Psoas muscle (tissue), 8 donors: ENCODE results near the gene ABHD1. TPM values are rescaled to one million over a fixed set of nuclear protein-coding genes. Genes with fewer than 3 reads are reported as not detected.
"Not testable (repeated sequence)": the region's sequence is repeated elsewhere in the genome, so short reads cannot be mapped to it uniquely, and the experiment has no call there.

Source experiments
- ATAC-seq, 4 donors: fragments of 200-7000 bp; cut with Tn5 transposase; one replicate each; pipeline ENCODE4 v1.9.1; 2020; ENCODE audit warnings: moderate library complexity in 3 of 4, mild to moderate bottlenecking in 2 of 4
- DNase-seq, 2 donors: peaks; one replicate each; pipeline ENCODE4 v3.0.0-alpha.2; 2020
- H3K27ac ChIP-seq: fragments of 200-600 bp; one replicate; pipeline ENCODE4 v1.8.0; 2022
- H3K27me3 ChIP-seq, 3 donors: fragments of 200-600 bp in 1 of 3; one replicate each; pipeline versions ENCODE4 v1.6.1 to v1.8.0; 2013 to 2022; ENCODE audit warnings: low read length in 2 of 3, mild to moderate bottlenecking in 2 of 3, moderate library complexity in 1 of 3; ENCODE audit not compliant: insufficient read depth in 3 of 3
- H3K36me3 ChIP-seq, 2 donors: fragments of 200-600 bp in 1 of 2; one replicate each; pipeline versions ENCODE4 v1.6.1 to v1.8.0; 2013 to 2022; ENCODE audit warnings: low read depth in 1 of 2, mild to moderate bottlenecking in 1 of 2, moderate library complexity in 1 of 2; ENCODE audit not compliant: insufficient read depth in 1 of 2
- H3K4me1 ChIP-seq: fragments of 200-600 bp; one replicate; pipeline ENCODE4 v1.8.0; 2022
- H3K4me3 ChIP-seq: fragments of 200-600 bp; one replicate; pipeline ENCODE4 v1.8.0; 2022; ENCODE audit warnings: mild to moderate bottlenecking
- H3K9me3 ChIP-seq: fragments of 200-600 bp; one replicate; pipeline ENCODE4 v1.8.0; 2022
- WGBS, 3 donors: extraction: QIAGEN DNeasy Blood & Tissue Kit; methylation state at CpG; one replicate each; pipeline versions ENCODE4 v1.1.6 to v1.1.7; 2013; 5-methylcytosine and 5-hydroxymethylcytosine counted together
- intact Hi-C, 2 donors: fragments of 100-400 bp; cut with DNase I; formaldehyde crosslinking; loops; one replicate each; pipeline versions ENCODE4 v1.11.0 to v1.14.2; 2022
- polyA plus RNA-seq, 3 donors: library from polyadenylated mRNA; stranded (reverse); fragments of 200-250 nt; gene quantifications; one replicate each; pipeline ENCODE4 v1.2.3, GENCODE V29; 2013
- total RNA-seq, 4 donors: library from RNA; stranded (reverse); fragmentation: NEBNext Ultra II Directional in 2 of 4; extraction: Animal tissue kit (Norgen Biotek cat#: 25700) in 2 of 4; gene quantifications; one replicate each; pipeline versions ENCODE4 v1.2.1 to v1.2.4, GENCODE V29; 2021 to 2023
- TF ChIP-seq, protein P1 (sequence below): fragments of 200-600 bp; IDR thresholded peaks from one replicate; pipeline ENCODE4 v1.8.0; 2022; ENCODE audit warnings: antibody characterized with exemption
- donor health status: healthy with polysubstance abuse.
- donor health status: DM: no; HTN: no; CAD: no; lungs with moderate emphysema.
- donor health status: Bipolar disorder and iron deficiency.
- donor health status: healthy.
- donor health status: DM: yes; HTN: yes; CAD: no.
- donor health status: DM: no; HTN: no; CAD: no.
- donor health status: DM: no; HTN: no; CAD: no.
- donor health status: DM: yes; HTN: yes; CAD: no.

ABHD1 gene
- total and polyA plus RNA-seq, 7 donors, result 1.4 to 4.5 (median 3.8) TPM

DNA sequence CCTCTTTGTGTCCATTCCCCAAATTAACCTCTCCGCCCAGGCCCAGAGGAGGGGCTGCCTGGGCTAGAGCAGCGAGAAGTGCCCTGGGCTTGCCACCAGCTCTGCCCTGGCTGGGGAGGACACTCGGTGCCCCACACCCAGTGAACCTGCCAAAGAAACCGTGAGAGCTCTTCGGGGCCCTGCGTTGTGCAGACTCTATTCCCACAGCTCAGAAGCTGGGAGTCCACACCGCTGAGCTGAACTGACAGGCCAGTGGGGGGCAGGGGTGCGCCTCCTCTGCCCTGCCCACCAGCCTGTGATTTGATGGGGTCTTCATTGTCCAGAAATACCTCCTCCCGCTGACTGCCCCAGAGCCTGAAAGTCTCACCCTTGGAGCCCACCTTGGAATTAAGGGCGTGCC is 23.6 kb upstream of the ABHD1 start:
- ATAC-seq, result no peak
- TF ChIP-seq, protein P1, sequence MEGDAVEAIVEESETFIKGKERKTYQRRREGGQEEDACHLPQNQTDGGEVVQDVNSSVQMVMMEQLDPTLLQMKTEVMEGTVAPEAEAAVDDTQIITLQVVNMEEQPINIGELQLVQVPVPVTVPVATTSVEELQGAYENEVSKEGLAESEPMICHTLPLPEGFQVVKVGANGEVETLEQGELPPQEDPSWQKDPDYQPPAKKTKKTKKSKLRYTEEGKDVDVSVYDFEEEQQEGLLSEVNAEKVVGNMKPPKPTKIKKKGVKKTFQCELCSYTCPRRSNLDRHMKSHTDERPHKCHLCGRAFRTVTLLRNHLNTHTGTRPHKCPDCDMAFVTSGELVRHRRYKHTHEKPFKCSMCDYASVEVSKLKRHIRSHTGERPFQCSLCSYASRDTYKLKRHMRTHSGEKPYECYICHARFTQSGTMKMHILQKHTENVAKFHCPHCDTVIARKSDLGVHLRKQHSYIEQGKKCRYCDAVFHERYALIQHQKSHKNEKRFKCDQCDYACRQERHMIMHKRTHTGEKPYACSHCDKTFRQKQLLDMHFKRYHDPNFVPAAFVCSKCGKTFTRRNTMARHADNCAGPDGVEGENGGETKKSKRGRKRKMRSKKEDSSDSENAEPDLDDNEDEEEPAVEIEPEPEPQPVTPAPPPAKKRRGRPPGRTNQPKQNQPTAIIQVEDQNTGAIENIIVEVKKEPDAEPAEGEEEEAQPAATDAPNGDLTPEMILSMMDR, result no peak
- Histone ChIP-seq H3K36me3 (no peaks in the 10 kb centered on the region), H3K4me1 (peaks cover 14% of the 10 kb centered on the region), H3K27ac (no peak overlapping the region), H3K27me3 (no peaks in the 10 kb centered on the region), H3K4me3 (no peak overlapping the region), H3K9me3 (no peaks in the 10 kb centered on the region)
- WGBS, 3 donors, result 82 to 84% (median 82%) methylated on average over 10 of the region's 10 CpGs
- intact Hi-C loops, result no loop called here
- DNase-seq, result peak in 1 of 2 donors; percentile 46

DNA sequence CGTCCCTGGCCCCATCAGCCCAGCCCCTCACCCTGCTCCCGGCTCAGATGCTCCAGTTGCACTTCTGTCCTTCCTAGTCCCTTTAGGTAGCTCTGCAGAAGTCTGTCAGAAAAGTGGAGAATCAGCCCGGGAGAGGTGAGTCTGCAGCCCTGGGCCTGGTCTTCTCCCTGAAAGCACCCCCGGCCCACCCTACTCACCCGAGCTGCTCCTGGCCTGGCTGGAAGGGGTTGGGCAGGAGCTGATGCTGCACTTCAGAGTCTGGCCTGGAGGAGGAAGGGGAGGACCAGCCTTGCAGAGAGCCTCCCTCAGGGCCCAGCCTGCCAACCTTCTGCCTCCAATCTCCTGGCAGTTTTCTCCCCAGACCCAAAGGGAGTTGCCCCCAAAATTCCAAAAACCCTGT is 21.3 kb upstream of the ABHD1 start:
- H3K36me3 ChIP-seq, result no peaks in the 10 kb centered on the region
- 71 to 84% (median 77%) methylated on average over 5 of the region's 5 CpGs for WGBS, 3 donors
- H3K27ac ChIP-seq, result no peak overlapping the region
- ATAC-seq, result no peak
- no peaks in the 10 kb centered on the region for H3K9me3 ChIP-seq
- intact Hi-C loops, result no loop called here
- no peak overlapping the region for H3K4me3 ChIP-seq
- no peaks in the 10 kb centered on the region for H3K4me1 ChIP-seq
- TF ChIP-seq, protein P1, result no peak
- DNase-seq, result peak in 1 of 2 donors; percentile 6
- H3K27me3 ChIP-seq, result no peaks in the 10 kb centered on the region

DNA sequence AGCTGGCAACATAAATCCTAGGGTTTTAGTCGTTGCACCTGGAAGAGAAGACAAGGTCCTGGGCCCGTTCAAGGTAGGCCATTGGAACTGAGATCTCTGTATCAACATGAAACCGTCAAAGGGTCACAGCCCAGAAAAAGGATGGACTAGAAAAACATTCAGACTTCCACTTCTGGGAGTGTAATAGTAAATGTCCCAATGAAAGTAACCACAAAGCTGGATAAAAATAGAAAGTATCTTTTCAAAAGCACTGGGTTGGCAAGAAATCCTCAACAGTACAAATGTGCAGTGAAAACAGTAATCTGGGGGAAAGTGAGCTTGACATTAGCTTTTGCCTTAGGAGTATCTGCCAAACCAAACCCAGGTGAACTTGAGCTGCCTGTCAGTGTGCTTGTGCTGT is 17.6 kb upstream of the ABHD1 start:
- DNase-seq (no peak), ATAC-seq (no peak)
- no peak overlapping the region for H3K4me3 ChIP-seq
- H3K27ac ChIP-seq, result no peak overlapping the region
- TF ChIP-seq, protein P1, result no peak
- H3K27me3 ChIP-seq, result no peaks in the 10 kb centered on the region
- H3K9me3 ChIP-seq, result no peaks in the 10 kb centered on the region
- H3K4me1 ChIP-seq, result no peaks in the 10 kb centered on the region
- no peaks in the 10 kb centered on the region for H3K36me3 ChIP-seq
- WGBS, 3 donors, result 66 to 77% (median 74%) methylated on average over 3 of the region's 3 CpGs
- intact Hi-C loops, result no loop called here

DNA sequence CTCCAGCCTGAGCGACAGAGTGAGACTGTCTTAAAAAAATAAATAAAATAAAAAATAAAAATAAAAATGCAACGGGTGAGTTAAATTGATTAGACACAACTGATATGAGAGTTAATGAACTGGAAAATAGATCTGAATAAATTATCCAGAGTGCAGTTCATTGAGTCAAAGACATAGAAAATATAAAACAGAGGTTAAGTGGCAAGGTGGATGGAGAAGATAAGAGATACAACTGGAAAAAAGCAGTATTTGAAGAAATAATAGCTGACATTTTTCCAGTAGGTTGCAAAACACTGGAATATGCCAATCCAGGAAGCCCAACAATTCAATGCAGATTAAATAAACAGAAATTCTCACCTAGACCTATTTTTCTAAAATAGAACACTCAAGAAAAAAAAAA is 15.4 kb upstream of the ABHD1 start:
- TF ChIP-seq, protein P1, result no peak
- WGBS, 3 donors, result 64 to 81% (median 70%) methylated on average over 2 of the region's 2 CpGs
- ATAC-seq, result no peak
- Histone ChIP-seq H3K27ac (no peak overlapping the region), H3K27me3 (no peaks in the 10 kb centered on the region), H3K36me3 (no peaks in the 10 kb centered on the region), H3K4me3 (no peak overlapping the region), H3K4me1 (no peaks in the 10 kb centered on the region), H3K9me3 (no peaks in the 10 kb centered on the region)
- intact Hi-C loops, result no loop called here
- DNase-seq, result no peak

DNA sequence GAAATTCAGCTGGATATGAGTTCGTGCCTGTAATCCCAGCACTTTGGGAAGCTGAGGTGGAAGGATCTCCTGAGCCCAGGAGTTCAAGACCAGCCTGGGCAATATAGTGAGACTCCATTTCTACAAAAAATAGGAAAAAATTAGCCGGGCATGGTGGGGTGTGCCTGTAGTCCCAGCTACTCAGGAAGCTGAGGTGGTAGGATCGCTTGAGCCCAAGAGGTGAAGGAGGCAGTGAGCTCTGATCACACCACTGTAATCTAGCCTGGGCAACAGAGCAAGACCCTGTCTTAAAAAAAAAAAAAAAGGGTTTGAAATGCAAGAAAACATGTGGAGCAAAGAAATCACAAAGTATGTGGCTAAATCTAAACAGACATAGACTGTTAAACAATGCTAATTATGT is 14.5 kb upstream of the ABHD1 start:
- no peaks in the 10 kb centered on the region for H3K4me1 ChIP-seq
- intact Hi-C loops, result no loop called here
- 82 to 88% (median 87%) methylated on average over 3 of the region's 3 CpGs for WGBS, 3 donors
- no peaks in the 10 kb centered on the region for H3K36me3 ChIP-seq
- H3K27ac ChIP-seq, result no peak overlapping the region
- DNase-seq (no peak), ATAC-seq (no peak)
- H3K27me3 ChIP-seq, result no peaks in the 10 kb centered on the region
- TF ChIP-seq, protein P1, result no peak
- no peak overlapping the region for H3K4me3 ChIP-seq
- H3K9me3 ChIP-seq, result no peaks in the 10 kb centered on the region

DNA sequence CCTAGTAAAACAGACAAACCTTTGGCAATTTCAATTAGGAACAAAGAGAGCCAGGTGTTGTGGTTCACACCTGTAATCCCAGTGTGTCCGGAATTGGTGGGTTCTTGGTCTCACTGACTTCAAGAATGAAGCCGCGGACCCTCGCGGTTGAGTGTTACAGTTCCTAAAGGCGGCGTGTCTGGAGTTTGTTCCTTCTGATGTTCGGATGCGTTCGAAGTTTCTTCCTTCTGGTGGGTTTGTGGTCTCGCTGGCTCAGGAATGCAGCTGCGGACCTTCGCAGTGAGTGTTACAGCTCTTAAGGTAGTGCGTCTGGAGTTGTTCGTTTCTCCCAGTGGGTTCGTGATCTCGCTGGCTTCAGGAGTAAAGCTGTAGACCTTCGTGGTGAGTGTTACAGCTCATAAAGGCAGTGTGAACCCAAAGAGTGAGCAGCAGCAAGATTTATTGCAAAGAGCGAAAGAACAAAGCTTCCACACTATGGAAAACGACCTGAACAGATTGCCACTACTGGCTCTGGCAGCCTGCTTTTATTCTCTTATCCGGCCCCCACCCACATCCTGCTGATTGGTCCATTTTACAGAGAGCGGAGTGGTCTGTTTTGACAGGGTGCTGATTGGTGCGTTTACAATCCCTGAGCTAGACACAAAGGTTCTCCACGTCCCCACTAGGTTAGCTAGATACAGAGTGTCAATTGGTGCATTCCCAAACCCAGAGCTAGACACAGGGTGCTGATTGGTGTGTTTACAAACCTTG is 12.8 kb upstream of the ABHD1 start:
- H3K36me3 ChIP-seq, H3K4me1 ChIP-seq, H3K27me3 ChIP-seq, H3K4me3 ChIP-seq, intact Hi-C loops, ATAC-seq, H3K27ac ChIP-seq, H3K9me3 ChIP-seq: not testable (repeated sequence)
- DNase-seq, result peak in 1 of 2 donors; percentile 11
- WGBS, 3 donors, result 75 to 79% (median 77%) methylated on average over 24 of the region's 24 CpGs

DNA sequence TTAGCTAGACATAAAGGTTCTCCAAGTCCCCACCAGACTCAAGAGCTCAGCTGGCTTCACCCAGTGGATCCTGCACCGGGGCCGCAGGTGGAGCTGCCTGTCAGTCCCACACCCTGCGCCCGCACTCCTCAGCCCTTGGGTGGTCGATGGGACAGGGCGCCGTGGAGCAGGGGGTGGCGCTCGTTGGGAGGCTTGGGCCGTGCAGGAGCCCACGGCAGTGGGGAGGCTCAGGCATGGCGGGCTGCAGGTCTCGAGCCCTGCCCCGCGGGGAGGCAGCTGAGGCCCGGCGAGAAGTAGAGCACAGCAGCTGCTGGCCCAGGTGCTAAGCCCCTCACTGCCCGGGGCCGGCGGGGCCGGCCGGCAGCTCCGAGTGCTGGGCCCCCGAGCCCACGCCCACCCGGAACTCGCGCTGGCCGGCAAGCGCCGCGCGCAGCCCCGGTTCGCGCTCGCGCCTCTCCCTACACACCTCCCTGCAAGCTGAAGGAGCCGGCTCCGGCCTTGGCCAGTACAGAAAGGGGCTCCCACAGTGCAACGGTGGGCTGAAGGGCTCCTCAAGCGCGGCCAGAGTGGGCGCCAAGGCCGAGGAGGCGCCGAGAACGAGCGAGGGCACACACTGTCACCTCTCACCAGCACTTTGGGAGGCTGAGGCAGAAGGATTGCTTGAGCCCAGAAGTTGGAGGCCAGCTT is 12.1 kb upstream of the ABHD1 start:
- ATAC-seq, H3K27me3 ChIP-seq, H3K9me3 ChIP-seq, H3K36me3 ChIP-seq, H3K4me3 ChIP-seq, intact Hi-C loops, H3K4me1 ChIP-seq, H3K27ac ChIP-seq: not testable (repeated sequence)
- 91 to 92% (median 92%) methylated on average over 35 to 49 of the region's 49 CpGs for WGBS, 3 donors
- DNase-seq, result peak in 1 of 2 donors; percentile 36
